Measurements from ENCODE around the gene NRXN2.

The NRXN2 gene

GRCh38 chr11:64742889-64743590 is 20.0 kb upstream of the NRXN2 start:
- DNase-seq, result peak; percentile 67

- peak; percentile 55 for DNase-seq
Observed at GRCh38 chr11:64742087-64742888, 19.3 kb upstream of the NRXN2 start.

- peak; percentile 28 for DNase-seq
Observed at GRCh38 chr11:64741375-64742086, 18.5 kb upstream of the NRXN2 start.

GRCh38 chr11:64739871-64740270 is 16.9 kb upstream of the NRXN2 start:
- no peak for DNase-seq

- no peak for DNase-seq
Observed at GRCh38 chr11:64736654-64737053, 13.7 kb upstream of the NRXN2 start.

GRCh38 chr11:64735725-64736259 is 12.8 kb upstream of the NRXN2 start:
- DNase-seq, result no peak

GRCh38 chr11:64734811-64735724 is 12.1 kb upstream of the NRXN2 start:
- DNase-seq, result no peak

- no peak for DNase-seq
Observed at GRCh38 chr11:64731601-64732000, 8.6 kb upstream of the NRXN2 start.

GRCh38 chr11:64729851-64730382 is 6.9 kb upstream of the NRXN2 start:
- DNase-seq, result peak; percentile 69

- no peak for DNase-seq
Observed at GRCh38 chr11:64728757-64729365, 5.9 kb upstream of the NRXN2 start.

- no peak for DNase-seq
Observed at GRCh38 chr11:64726867-64727530, 4.0 kb upstream of the NRXN2 start.

GRCh38 chr11:64726211-64726641 is 3.2 kb upstream of the NRXN2 start:
- DNase-seq, result peak; percentile 49

GRCh38 chr11:64724863-64725532 is 2.0 kb upstream of the NRXN2 start:
- DNase-seq, result peak; percentile 61

GRCh38 chr11:64723907-64724862 is 1.2 kb upstream of the NRXN2 start:
- peak; percentile 15 for DNase-seq

GRCh38 chr11:64722141-64723065 is 594 bp downstream of the NRXN2 start:
- peak; percentile 35 for DNase-seq

GRCh38 chr11:64721359-64721699 is 1.7 kb downstream of the NRXN2 start:
- no peak for DNase-seq

GRCh38 chr11:64720640-64721358 is 2.2 kb downstream of the NRXN2 start:
- no peak for DNase-seq
